ENCODE measurements around the gene TPX2. TPM values are rescaled to one million over a fixed set of nuclear protein-coding genes. Genes with fewer than 3 reads are reported as not detected.

The TPX2 gene
- total RNA-seq, 4 donors from 2014 or later: 0.21 to 2.7 (median 0.40) TPM

- Histone ChIP-seq H3K4me3 (no peak overlapping the region), H3K9me3 (no peaks in the 10 kb centered on the region), H3K36me3 (no peaks in the 10 kb centered on the region), H3K27ac (no peak overlapping the region), H3K4me1 (peaks cover 0 to 34% (median 11%) of the 10 kb centered on the region in 4 donors), H3K27me3 (no peaks in the 10 kb centered on the region)
- WGBS, 2 donors: 77 to 81% methylated on average over 6 of the region's 8 CpGs
- no peak for TF ChIP-seq EP300 (IDR thresholded peaks at IDR 0.05)
- TF ChIP-seq POLR2A (IDR thresholded peaks at IDR 0.05): no peak
- TF ChIP-seq, protein P1, sequence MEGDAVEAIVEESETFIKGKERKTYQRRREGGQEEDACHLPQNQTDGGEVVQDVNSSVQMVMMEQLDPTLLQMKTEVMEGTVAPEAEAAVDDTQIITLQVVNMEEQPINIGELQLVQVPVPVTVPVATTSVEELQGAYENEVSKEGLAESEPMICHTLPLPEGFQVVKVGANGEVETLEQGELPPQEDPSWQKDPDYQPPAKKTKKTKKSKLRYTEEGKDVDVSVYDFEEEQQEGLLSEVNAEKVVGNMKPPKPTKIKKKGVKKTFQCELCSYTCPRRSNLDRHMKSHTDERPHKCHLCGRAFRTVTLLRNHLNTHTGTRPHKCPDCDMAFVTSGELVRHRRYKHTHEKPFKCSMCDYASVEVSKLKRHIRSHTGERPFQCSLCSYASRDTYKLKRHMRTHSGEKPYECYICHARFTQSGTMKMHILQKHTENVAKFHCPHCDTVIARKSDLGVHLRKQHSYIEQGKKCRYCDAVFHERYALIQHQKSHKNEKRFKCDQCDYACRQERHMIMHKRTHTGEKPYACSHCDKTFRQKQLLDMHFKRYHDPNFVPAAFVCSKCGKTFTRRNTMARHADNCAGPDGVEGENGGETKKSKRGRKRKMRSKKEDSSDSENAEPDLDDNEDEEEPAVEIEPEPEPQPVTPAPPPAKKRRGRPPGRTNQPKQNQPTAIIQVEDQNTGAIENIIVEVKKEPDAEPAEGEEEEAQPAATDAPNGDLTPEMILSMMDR (IDR thresholded peaks at IDR 0.05): no peak
- DNase-seq (ENCODE audit: low spot score in 2 of 2): no peak
Measured at GRCh38 chr20:31830406-31830981, 91.4 kb downstream of the TPX2 start.

DNA sequence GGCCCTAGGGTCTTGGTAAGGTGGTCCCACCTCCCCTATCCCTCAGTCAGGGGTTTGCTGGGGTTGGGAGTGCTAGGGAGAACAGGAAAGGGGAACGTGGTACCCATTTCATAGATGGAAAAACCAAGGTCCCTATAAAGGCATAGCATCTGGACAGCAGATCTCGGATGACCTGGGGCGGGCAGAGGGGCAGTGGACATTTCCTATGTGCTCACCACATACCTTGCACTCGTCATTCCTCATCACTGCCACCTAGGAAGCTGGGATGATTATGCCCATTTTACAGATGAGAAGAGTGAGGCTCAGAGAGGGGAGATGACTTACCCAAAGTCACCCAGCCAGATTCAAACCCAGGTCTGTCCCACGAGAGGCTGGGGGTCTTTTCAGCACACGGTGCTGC lies 92.1 kb downstream of the TPX2 start:
- H3K4me3 ChIP-seq: no peak overlapping the region
- H3K9me3 ChIP-seq: no peaks in the 10 kb centered on the region
- H3K27me3 ChIP-seq: no peaks in the 10 kb centered on the region
- no peak for DNase-seq (ENCODE audit: low spot score in 2 of 2)
- H3K27ac ChIP-seq: no peak overlapping the region
- H3K4me1 ChIP-seq: peaks cover 0 to 41% (median 18%) of the 10 kb centered on the region in 4 donors
- no peak for TF ChIP-seq POLR2A (IDR thresholded peaks at IDR 0.05)
- no peak for TF ChIP-seq EP300 (IDR thresholded peaks at IDR 0.05)
- H3K36me3 ChIP-seq: no peaks in the 10 kb centered on the region
- WGBS, 2 donors: 90 to 92% methylated on average over 5 to 6 of the region's 6 CpGs

DNA sequence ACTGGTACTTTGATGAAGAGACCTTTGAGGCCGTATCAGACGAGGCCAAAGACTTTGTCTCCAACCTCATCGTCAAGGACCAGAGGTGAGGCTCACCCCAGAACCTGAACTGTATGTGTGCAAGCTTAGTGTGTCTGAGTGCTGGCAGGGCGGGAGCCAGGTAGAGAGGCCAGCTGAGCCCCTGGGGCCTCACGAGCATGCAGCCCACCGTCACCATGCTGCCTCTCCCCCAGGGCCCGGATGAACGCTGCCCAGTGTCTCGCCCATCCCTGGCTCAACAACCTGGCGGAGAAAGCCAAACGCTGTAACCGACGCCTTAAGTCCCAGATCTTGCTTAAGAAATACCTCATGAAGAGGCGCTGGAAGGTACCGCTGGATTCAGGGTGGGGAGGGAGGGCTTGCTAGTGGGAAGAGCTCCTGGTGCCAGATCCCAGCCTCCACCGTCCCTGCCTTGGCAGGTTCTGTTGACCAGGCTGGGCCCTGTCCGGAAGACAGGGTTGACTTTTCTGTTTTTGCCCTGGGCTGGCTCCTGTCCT lies 92.7 kb downstream of the TPX2 start:
- Histone ChIP-seq H3K4me1 (peaks cover 0 to 48% (median 25%) of the 10 kb centered on the region in 4 donors), H3K27ac (no peak overlapping the region), H3K9me3 (no peaks in the 10 kb centered on the region), H3K27me3 (no peaks in the 10 kb centered on the region), H3K36me3 (no peaks in the 10 kb centered on the region), H3K4me3 (no peak overlapping the region)
- no peak for DNase-seq (ENCODE audit: low spot score in 2 of 2)
- TF ChIP-seq, protein P1 (IDR thresholded peaks at IDR 0.05): no peak
- TF ChIP-seq POLR2A (IDR thresholded peaks at IDR 0.05) (no peak), EP300 (IDR thresholded peaks at IDR 0.05) (no peak)
- whole genome bisulfite sequencing, 2 donors: 83 to 84% methylated on average over 15 to 17 of the region's 17 CpGs

- no peak overlapping the region for H3K4me3 ChIP-seq
- H3K36me3 ChIP-seq: no peaks in the 10 kb centered on the region
- H3K9me3 ChIP-seq: no peaks in the 10 kb centered on the region
- peak; percentile 61 to 83 for DNase-seq (ENCODE audit: low spot score in 2 of 2)
- WGBS, 2 donors: 42 to 51% methylated on average over 7 to 10 of the region's 14 CpGs
- peak overlapping the region in 3 of 4 donors; percentile 11 to 79 (median 75) for H3K27ac ChIP-seq
- TF ChIP-seq, protein P1 (IDR thresholded peaks at IDR 0.05): peak; percentile 70 to 85 (median 74)
- TF ChIP-seq POLR2A (IDR thresholded peaks at IDR 0.05) (no peak), EP300 (IDR thresholded peaks at IDR 0.05) (no peak)
- peaks cover 0 to 62% (median 37%) of the 10 kb centered on the region in 4 donors for H3K4me1 ChIP-seq
- no peaks in the 10 kb centered on the region for H3K27me3 ChIP-seq
Measured at GRCh38 chr20:31833130-31833930, 94.2 kb downstream of the TPX2 start.

DNA sequence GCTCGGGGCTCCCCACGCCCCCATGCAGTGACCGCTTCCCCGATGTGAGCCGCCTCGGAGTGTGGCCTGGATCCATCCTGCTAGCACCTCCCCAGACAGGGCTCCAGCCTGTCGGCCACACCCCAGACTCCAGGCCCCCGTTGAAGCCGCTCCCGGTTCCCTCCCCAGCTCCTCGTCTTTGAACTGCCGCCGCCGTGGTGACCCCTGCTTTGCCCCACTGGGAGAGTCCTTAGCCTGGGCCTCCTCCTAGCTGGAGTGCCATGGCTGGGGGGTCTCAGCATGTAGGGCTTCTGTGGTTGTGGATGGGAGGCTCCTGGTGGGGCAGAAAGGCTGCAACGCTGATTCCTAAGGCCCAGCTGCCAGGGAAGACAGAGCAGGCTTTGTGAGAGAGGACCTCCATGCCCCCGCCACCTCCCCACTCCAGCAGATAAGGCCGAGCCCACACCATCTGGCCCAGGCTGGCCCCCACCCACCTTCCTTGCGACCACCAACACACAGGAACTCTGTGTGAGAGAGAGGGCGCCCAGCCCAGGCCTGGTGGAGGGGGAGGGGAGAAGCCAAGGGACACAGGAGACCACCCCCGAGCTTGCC lies 94.9 kb downstream of the TPX2 start:
- H3K27me3 ChIP-seq: no peaks in the 10 kb centered on the region
- H3K4me3 ChIP-seq: no peak overlapping the region
- WGBS, 2 donors: 36 to 46% methylated on average over 1 to 9 of the region's 20 CpGs
- TF ChIP-seq, protein P1 (IDR thresholded peaks at IDR 0.05): no peak
- TF ChIP-seq POLR2A (IDR thresholded peaks at IDR 0.05) (no peak), EP300 (IDR thresholded peaks at IDR 0.05) (no peak)
- DNase-seq (ENCODE audit: low spot score in 2 of 2): no peak
- H3K9me3 ChIP-seq: no peaks in the 10 kb centered on the region
- H3K27ac ChIP-seq: peak overlapping the region in 3 of 4 donors; percentile 11 to 79 (median 75)
- H3K4me1 ChIP-seq: peaks cover 0 to 69% (median 39%) of the 10 kb centered on the region in 4 donors
- no peaks in the 10 kb centered on the region for H3K36me3 ChIP-seq
